ENCODE measurements around the gene CAV2.

Gene CAV2

DNA sequence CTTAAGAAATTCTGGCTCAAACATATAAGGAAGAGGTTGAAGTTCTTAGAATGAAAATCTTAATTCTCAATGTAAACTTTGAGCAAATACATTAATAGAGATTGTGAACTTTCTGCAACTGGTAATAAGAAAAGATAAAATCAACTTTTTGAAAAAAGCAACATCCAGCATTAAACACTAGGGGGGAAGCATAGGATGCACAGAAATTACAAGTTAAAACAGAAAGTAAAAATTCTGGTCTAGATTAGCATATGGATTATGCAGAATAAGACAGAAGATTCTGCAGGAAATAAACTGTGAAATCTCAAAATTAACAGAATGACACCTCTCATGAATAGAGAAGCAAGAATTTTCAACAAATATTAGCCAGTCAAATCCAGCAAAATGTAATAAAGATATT is 38.0 kb upstream of the CAV2 start:
- TF ChIP-seq, protein P1, sequence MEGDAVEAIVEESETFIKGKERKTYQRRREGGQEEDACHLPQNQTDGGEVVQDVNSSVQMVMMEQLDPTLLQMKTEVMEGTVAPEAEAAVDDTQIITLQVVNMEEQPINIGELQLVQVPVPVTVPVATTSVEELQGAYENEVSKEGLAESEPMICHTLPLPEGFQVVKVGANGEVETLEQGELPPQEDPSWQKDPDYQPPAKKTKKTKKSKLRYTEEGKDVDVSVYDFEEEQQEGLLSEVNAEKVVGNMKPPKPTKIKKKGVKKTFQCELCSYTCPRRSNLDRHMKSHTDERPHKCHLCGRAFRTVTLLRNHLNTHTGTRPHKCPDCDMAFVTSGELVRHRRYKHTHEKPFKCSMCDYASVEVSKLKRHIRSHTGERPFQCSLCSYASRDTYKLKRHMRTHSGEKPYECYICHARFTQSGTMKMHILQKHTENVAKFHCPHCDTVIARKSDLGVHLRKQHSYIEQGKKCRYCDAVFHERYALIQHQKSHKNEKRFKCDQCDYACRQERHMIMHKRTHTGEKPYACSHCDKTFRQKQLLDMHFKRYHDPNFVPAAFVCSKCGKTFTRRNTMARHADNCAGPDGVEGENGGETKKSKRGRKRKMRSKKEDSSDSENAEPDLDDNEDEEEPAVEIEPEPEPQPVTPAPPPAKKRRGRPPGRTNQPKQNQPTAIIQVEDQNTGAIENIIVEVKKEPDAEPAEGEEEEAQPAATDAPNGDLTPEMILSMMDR (IDR thresholded peaks at IDR 0.05), result no peak
- TF ChIP-seq ZFX (IDR thresholded peaks at IDR 0.05; ENCODE audit: borderline replicate concordance), result no peak

DNA sequence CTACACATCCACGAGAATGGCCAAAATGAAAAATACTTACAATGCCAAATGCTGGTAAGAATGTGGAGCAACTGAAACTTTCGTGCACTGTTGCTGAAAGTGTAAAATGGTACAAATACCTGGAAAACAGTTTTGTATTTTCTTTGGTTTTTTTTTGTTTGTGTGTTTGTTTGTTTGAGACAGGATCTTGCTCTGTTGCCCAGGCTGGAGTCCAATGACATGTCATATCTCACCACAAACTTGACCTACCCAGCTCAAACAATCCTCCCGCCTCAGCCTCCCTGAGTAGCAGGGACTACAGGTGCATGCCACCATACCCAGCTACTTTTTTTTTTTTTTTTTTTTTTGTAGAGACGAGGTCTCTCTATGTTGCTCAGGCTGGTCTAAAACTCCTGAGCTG is 35.6 kb upstream of the CAV2 start:
- no peak overlapping the region for H3K27ac ChIP-seq
- no peak for TF ChIP-seq ZFX (IDR thresholded peaks at IDR 0.05; ENCODE audit: borderline replicate concordance)
- TF ChIP-seq, protein P1 (IDR thresholded peaks at IDR 0.05), result no peak

More for the DNA sequence above, 38.0 kb upstream of the CAV2 start:
- no peak overlapping the region for H3K27ac ChIP-seq

DNA sequence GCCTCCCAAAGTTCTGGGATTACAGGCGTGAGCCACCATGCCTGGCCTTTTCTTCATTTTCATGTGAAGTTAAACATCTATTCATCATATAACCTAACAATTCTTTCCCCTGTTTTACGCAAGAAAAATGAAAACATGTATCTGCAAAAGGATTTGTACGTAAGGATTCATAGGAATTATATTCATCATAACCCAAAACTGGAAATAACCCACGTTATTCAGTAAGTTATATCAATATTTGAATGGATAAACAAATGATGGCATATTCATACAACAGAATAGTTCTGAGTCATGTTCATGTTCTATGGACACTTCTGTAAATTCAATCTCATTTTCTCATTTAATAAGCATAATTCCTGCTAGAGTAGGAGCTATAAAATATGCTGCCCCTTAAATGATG is 35.2 kb upstream of the CAV2 start:
- TF ChIP-seq ZFX (IDR thresholded peaks at IDR 0.05; ENCODE audit: borderline replicate concordance), result no peak
- TF ChIP-seq, protein P1 (IDR thresholded peaks at IDR 0.05), result no peak
- H3K27ac ChIP-seq, result no peak overlapping the region

DNA sequence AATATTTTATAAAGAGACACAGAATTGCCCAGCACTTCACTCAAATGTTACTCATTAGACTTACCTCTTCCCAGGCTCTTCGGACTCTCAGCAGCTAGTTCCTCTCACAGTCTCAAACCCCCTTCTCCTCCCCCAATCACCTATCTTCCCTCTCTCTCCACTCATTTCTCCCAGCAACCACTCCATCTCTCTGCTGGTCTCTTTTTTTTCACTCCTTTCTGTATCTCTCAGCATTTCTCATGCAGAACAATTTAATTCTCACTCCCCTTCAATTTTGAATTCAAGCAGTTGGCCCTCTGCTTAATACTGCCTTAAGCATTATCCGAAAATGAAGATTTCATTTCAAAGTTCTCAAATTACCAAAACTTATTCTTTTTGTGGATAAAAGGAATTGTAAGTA is 34.4 kb upstream of the CAV2 start:
- TF ChIP-seq ZFX (IDR thresholded peaks at IDR 0.05; ENCODE audit: borderline replicate concordance), result no peak
- TF ChIP-seq, protein P1 (IDR thresholded peaks at IDR 0.05), result no peak
- no peak overlapping the region for H3K27ac ChIP-seq

DNA sequence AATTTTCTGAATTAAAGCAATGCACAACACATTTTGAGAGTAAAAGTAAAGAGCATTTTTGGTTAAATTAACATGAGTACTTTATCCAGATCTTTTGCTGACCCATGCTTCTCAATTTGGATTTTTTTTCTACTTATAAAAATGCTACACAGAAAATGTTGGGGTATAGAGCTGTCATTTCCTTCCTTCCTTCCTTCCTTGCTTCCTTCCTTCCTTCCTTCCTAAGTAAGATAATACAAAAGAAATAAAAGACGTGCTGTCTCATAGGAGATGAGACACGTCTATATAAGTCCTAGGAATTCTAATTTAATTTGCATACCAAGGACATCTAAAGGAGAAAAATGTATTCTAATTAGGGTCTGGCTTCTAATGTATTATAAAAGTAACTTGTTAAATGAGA is 31.0 kb upstream of the CAV2 start:
- TF ChIP-seq ZFX (IDR thresholded peaks at IDR 0.05; ENCODE audit: borderline replicate concordance), result no peak
- TF ChIP-seq, protein P1 (IDR thresholded peaks at IDR 0.05), result no peak
- no peak overlapping the region for H3K27ac ChIP-seq

DNA sequence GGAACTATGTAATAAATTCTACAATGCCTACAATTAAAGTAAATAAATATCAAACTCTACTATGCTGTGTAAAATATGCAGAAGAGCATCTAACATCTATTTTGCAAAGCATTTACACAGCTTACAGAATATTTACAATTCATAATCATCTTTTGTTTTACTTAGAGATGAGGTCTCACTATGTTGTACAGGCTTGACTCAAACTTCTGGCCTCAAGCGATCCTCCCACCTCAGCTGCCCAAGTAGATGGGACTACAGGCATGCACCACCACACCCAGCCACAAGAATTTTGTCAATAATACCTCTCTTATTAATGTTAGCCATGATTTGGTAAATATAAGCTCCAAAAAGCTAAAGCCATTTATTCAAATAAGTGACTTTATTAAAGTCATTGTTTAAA is 21.9 kb upstream of the CAV2 start:
- TF ChIP-seq ZFX (IDR thresholded peaks at IDR 0.05; ENCODE audit: borderline replicate concordance), result no peak
- TF ChIP-seq, protein P1 (IDR thresholded peaks at IDR 0.05), result no peak
- no peak overlapping the region for H3K27ac ChIP-seq

DNA sequence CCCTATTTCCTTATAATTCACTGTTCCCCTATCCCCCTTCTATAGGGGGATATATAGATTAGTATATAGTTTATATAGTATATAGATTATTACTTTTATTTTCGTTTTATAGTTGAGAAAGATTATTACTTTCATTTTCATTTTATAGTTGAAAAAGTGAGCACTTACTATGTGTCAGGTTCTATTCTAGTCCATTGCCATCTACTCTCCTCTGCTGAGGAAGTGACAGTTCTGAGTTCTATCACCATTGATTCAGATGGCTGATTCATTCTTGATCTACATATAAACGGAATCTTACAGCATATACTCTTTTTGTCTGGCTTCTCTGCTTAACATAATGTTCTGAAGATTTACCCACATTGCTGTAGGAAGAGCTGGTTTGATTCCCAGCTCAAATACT is 20.7 kb upstream of the CAV2 start:
- no peak for TF ChIP-seq ZFX (IDR thresholded peaks at IDR 0.05; ENCODE audit: borderline replicate concordance)
- TF ChIP-seq, protein P1 (IDR thresholded peaks at IDR 0.05), result no peak
- no peak overlapping the region for H3K27ac ChIP-seq
